GM18517 (cell line): ENCODE measurements around the gene CAMP.
"Not testable (repeated sequence)": the region's sequence is repeated elsewhere in the genome, so short reads cannot be mapped to it uniquely, and the experiment has no call there.

Source experiments
- ATAC-seq: cut with Tn5 transposase; IDR thresholded peaks from one replicate; pipeline ENCODE4 v1.9.1; 2021; ENCODE audit warnings: mild to moderate bottlenecking, moderate library complexity; ENCODE audit not compliant: unreplicated experiment

CAMP gene

DNA sequence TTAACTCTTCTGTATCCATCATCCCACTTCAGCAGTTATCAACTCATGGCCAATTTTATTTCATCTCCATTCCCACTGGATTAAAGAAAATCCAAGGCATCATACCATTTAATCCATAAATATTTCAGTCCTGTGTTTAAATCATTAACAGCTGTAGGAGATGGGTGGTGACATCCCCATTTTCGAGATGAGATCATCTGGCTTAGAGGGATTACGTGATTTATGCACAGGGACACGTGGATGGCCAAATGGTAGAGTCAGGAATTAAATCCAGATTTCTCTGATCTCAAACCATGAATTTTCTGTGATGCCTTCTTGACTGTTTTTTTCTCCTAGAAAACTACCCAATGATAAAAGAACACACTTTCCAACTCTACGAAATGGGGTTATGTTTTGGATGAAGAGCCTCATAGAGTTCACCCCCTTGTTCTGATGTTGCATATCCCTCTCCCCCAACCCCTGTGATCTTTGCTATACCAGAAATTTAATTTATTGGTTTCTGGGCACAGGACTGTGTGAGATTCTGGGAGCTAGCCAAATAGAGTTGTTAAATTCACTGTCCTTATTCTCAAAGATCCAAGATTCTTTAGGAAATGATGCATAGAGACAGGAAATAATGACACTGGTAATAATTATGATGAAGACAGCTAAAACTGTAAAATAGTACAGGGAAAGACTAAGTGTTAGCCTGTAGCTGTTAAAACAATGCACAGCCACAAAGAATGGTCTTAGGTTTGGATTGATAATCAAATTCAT, 25.0 kb downstream of the CAMP start:
- ATAC-seq = no peak

DNA sequence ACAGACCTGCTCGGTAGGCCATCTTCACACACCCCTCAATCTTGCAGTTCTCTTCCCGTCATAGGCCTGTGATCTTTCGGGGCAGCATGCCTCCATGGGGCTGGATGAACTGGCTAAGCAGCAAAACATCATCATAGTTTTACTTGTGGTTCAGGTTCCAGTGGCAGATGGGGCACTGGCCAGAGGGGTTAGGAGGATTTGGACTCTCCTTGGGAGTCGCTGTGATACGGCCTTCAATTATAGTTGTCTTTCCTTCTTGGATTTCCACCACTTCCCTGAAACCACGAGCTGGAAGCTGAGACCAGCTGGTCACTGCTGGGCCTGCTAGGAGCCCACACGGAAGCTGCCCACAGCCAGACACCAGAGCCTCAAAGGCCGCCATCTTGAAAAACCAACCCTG, 33.3 kb downstream of the CAMP start:
- no peak for ATAC-seq

DNA sequence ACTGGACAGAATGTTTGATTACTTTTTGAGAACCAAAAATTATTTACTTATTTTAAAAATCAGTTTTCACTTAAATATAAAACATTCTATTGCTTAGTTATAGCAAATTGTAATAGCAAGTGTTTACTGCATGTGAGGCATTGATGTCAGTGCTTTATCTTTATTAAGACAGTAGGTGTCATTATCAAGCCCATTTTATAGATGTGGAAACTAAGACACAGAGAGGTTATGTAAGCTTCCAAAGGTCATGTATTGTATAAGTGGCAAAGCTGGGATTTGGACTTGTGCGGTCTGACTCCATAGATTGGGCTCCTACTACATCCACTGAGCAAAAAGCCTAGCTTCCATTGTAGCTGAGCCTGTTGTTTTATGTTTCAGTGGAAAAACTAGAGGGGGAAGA, 35.2 kb downstream of the CAMP start:
- no peak for ATAC-seq

- ATAC-seq = no peak
Measured at GRCh38 chr3:48267782-48268181, 44.5 kb downstream of the CAMP start.

- no peak for ATAC-seq
Measured at GRCh38 chr3:48268381-48268935, 45.2 kb downstream of the CAMP start.

- no peak for ATAC-seq
Measured at GRCh38 chr3:48268936-48269561, 45.8 kb downstream of the CAMP start.

DNA sequence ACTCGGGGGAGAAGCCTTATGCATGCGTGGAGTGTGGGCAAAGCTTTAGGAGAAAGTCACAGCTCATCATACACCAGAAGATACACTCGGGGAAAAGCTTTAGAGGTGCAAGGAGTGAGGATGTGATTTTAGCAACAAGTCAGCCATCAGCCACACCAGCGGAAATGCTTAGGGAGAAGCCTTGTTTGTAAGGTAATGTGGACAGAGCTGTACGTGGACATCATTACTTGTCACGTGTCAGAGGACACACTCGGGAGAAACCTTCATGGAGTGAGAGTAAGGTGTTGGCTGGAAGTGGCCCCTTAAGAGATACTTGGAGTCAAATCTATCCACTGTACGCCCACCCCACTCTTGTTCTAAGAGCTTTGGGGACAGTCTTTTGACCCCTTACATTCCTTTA, 46.3 kb downstream of the CAMP start:
- no peak for ATAC-seq

GRCh38 chr3:48270306-48270705, 47.0 kb downstream of the CAMP start:
- ATAC-seq = no peak

- not testable (repeated sequence) for ATAC-seq
Measured at GRCh38 chr3:48271223-48271622, 47.9 kb downstream of the CAMP start.

DNA sequence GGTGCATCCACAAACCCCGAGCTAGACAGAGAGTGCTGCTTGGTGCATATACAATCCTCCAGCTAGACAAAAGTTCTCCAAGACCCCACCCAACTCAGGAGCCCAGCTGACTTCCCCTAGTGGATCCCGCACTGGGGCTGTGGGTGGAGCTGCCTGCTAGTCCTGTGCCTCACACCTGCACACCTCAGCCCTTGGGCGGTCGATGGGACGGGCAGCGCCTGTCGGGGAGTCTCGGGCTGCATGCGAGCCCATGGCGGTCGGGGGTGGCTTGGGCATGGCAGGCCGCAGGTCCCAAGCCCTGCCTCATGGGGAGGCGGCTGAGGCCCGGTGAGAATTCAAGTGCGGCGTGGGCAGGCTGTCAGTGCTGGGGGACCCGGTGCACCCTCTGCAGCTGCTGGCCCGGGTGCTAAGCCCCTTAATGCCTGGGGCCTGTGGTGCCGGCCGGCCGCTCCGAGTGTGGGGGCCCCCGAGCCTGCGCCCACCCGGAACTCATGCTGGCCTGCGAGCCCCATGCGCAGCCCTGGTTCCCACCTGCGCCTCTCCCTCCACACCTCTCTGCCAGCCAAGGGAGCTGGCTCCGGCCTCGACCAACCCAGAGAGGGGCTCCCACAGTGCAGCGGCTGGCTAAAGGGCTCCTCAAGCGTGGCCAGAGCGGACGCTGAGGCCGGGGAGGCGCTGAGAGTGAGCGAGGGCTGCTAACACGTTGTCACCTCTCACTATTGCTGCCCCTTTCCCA, 48.6 kb downstream of the CAMP start:
- ATAC-seq = no peak

GRCh38 chr3:48273594-48274211, 50.4 kb downstream of the CAMP start:
- no peak for ATAC-seq

GRCh38 chr3:48274452-48274851, 51.2 kb downstream of the CAMP start:
- ATAC-seq = no peak
